A673 (cell line): ENCODE results near the gene EMC1. TPM values are rescaled to one million over a fixed set of nuclear protein-coding genes. Genes with fewer than 3 reads are reported as not detected.
"Not testable (repeated sequence)": the region's sequence is repeated elsewhere in the genome, so short reads cannot be mapped to it uniquely, and the experiment has no call there.

Source experiments
- BruUV-seq: library from RNA; stranded (reverse); fragments of 400-500 nt; replicated peaks from 2 replicates; lab custom pipeline; 2021; lab: Mats Ljungman, UMichigan
- CTCF ChIA-PET: fragments of 300-600 bp; sonication (Branson Sonifier 250); formaldehyde crosslinking; loops from one replicate; lab custom pipeline; 2022; ENCODE audit warnings: antibody characterized with exemption; lab: Charles Lee
- POLR2A ChIA-PET: fragments of 300-600 bp; sonication (Branson Sonifier 250); formaldehyde crosslinking; loops from one replicate; lab custom pipeline; 2022; ENCODE audit warnings: antibody characterized with exemption; ENCODE audit not compliant: low non-redundant PET; lab: Charles Lee
- DNase-seq: peaks from one replicate; pipeline ENCODE4 v3.0.0-alpha.2; 2015; ENCODE audit warnings: low spot score
- H3K27ac ChIP-seq: fragments of 200-600 bp; sonication (generic); 2 replicates; pipeline ENCODE4 v1.5.1; 2016; ENCODE audit warnings: mixed run types, low read depth, mild to moderate bottlenecking, mixed read lengths, antibody characterized with exemption, low read length; ENCODE audit not compliant: poor library complexity, severe bottlenecking
- H3K27me3 ChIP-seq: fragments of 200-600 bp; sonication (generic); replicated peaks from 2 replicates; pipeline ENCODE4 v1.6.1; 2017; ENCODE audit warnings: mixed run types, low read depth, mild to moderate bottlenecking, mixed read lengths, antibody characterized with exemption, low read length; ENCODE audit not compliant: insufficient read depth, poor library complexity
- H3K36me3 ChIP-seq: fragments of 200-600 bp; sonication (generic); 2 replicates; pipeline ENCODE4 v1.6.1; 2016; ENCODE audit warnings: mixed run types, mild to moderate bottlenecking, mixed read lengths, antibody characterized with exemption, low read length; ENCODE audit not compliant: insufficient read depth, poor library complexity, severe bottlenecking
- H3K4me1 ChIP-seq: fragments of 200-600 bp; sonication (generic); 2 replicates; pipeline ENCODE4 v1.6.1; 2017; ENCODE audit warnings: mixed run types, mild to moderate bottlenecking, mixed read lengths, antibody characterized with exemption, low read length; ENCODE audit not compliant: insufficient read depth, poor library complexity, severe bottlenecking
- H3K4me3 ChIP-seq: fragments of 200-600 bp; sonication (generic); 2 replicates; pipeline ENCODE4 v1.5.1; 2016; ENCODE audit warnings: low read depth, mixed run types, mild to moderate bottlenecking, mixed read lengths, low read length; ENCODE audit not compliant: poor library complexity, severe bottlenecking
- H3K9me3 ChIP-seq: fragments of 200-600 bp; sonication (generic); 2 replicates; pipeline ENCODE4 v1.6.1; 2016; ENCODE audit warnings: mixed run types, low read depth, mild to moderate bottlenecking, mixed read lengths, antibody characterized with exemption, low read length; ENCODE audit not compliant: poor library complexity, severe bottlenecking
- CTCF ChIP-seq: fragments of 300-800, 200-600 bp; sonication (generic); conservative IDR thresholded peaks from 2 replicates; pipeline ENCODE4 v1.5.1; 2017; ENCODE audit warnings: low read depth, mild to moderate bottlenecking, antibody characterized with exemption, low read length, moderate library complexity, mixed read lengths
- EZH2 ChIP-seq: fragments of 200-600 bp; sonication (generic); IDR thresholded peaks from 2 replicates; pipeline ENCODE4 v1.6.1; 2017; ENCODE audit warnings: borderline replicate concordance, low read depth, mild to moderate bottlenecking, mixed read lengths, antibody characterized with exemption, low read length; ENCODE audit not compliant: poor library complexity, severe bottlenecking
- intact Hi-C: fragments of 100-400 bp; cut with micrococcal nuclease; formaldehyde crosslinking; loops from one replicate; pipeline ENCODE4 v1.10.0; 2022; ENCODE audit not compliant: unreplicated experiment
- total RNA-seq: library from RNA; stranded (reverse); gene quantifications from 2 replicates; pipeline ENCODE4 v1.2.3, GENCODE V29; 2021

EMC1 gene
- total RNA-seq, 1 experiment from 2014 or later, result 84.3 TPM

- BruUV-seq, result no TSS peak
- DNase-seq, result no peak
These were observed 9.2 kb upstream of the EMC1 start for GRCh38 chr1:19260211-19261138.

GRCh38 chr1:19258353-19258752 is 7.0 kb upstream of the EMC1 start:
- BruUV-seq, result no TSS peak
- no peak overlapping the region for H3K4me3 ChIP-seq
- no peaks in the 10 kb centered on the region for H3K9me3 ChIP-seq
- POLR2A ChIA-PET, result no interaction called here
- CTCF ChIA-PET, result no interaction called here
- no peak for DNase-seq
- TF ChIP-seq EZH2 (no peak), CTCF (no peak)
- intact Hi-C loops, result no loop called here
- no peaks in the 10 kb centered on the region for H3K27me3 ChIP-seq
- peaks cover 7% of the 10 kb centered on the region for H3K4me1 ChIP-seq
- H3K36me3 ChIP-seq, result peaks cover 65% of the 10 kb centered on the region
- H3K27ac ChIP-seq, result no peak overlapping the region

More at GRCh38 chr1:19260211-19261138, 9.2 kb upstream of the EMC1 start:
- TF ChIP-seq EZH2, result no peak
- TF ChIP-seq CTCF, result no peak
- intact Hi-C loops, result no loop called here
- CTCF ChIA-PET, result no interaction called here
- no peaks in the 10 kb centered on the region for H3K9me3 ChIP-seq
- H3K27ac ChIP-seq, result no peak overlapping the region
- no peaks in the 10 kb centered on the region for H3K27me3 ChIP-seq
- H3K4me3 ChIP-seq, result no peak overlapping the region
- POLR2A ChIA-PET, result no interaction called here
- no peaks in the 10 kb centered on the region for H3K4me1 ChIP-seq
- peaks cover 53% of the 10 kb centered on the region for H3K36me3 ChIP-seq

- Histone ChIP-seq H3K9me3 (no peaks in the 10 kb centered on the region), H3K27ac (no peak overlapping the region), H3K4me3 (no peak overlapping the region), H3K36me3 (peaks cover 65% of the 10 kb centered on the region), H3K4me1 (peaks cover 14% of the 10 kb centered on the region), H3K27me3 (no peaks in the 10 kb centered on the region)
- intact Hi-C loops, result no loop called here
- ChIA-PET POLR2A (no interaction called here), CTCF (interaction anchor here (0.6 kb wide), 1 partner anchor 64 kb away, joined by 9 read pairs; no protein-coding TSS in a partner anchor)
- TF ChIP-seq CTCF (no peak), EZH2 (no peak)
- BruUV-seq, result no TSS peak
- DNase-seq, result no peak
These were observed 6.0 kb upstream of the EMC1 start for GRCh38 chr1:19257178-19257914.

GRCh38 chr1:19256301-19256700 is 5.0 kb upstream of the EMC1 start:
- POLR2A ChIA-PET, result interaction anchor here (0.6 kb wide), 1 partner anchor 349 kb away, joined by 3 read pairs; no protein-coding TSS in a partner anchor
- BruUV-seq, result not testable (repeated sequence)

More at GRCh38 chr1:19256301-19256700, 5.0 kb upstream of the EMC1 start:
- DNase-seq, H3K27ac ChIP-seq, H3K4me3 ChIP-seq, H3K27me3 ChIP-seq, H3K9me3 ChIP-seq, CTCF ChIA-PET, intact Hi-C loops: not testable (repeated sequence)
- H3K4me1 ChIP-seq, result peaks cover 14% of the 10 kb centered on the region
- H3K36me3 ChIP-seq, result peaks cover 65% of the 10 kb centered on the region
